Naive thymus-derived CD4-positive, alpha-beta T cell (primary cell): ENCODE measurements around the gene CDK5R2. TPM values are rescaled to one million over a fixed set of nuclear protein-coding genes. Genes with fewer than 3 reads are reported as not detected.
A peak's percentile ranks its signal among the peaks of the same experiment; 100 is the strongest.

Source experiments
- ATAC-seq: fragments of 150-1000 bp; cut with Tn5 transposase; 2 replicates; pipeline ENCODE4 v1.10.0; 2021; ENCODE audit warnings: mild to moderate bottlenecking, moderate library complexity
- CTCF ChIA-PET: fragments of 350-600 bp; sonication (Branson Sonifier 250); formaldehyde crosslinking; loops from one replicate; lab custom pipeline; 2021; ENCODE audit warnings: antibody characterized with exemption; lab: Charles Lee
- POLR2A ChIA-PET: fragments of 350-600 bp; sonication (Branson Sonifier 250); formaldehyde crosslinking; loops from one replicate; lab custom pipeline; 2021; ENCODE audit warnings: antibody characterized with exemption, inconsistent platforms; lab: Charles Lee
- DNase-seq, 9 donors: peaks; one replicate each; pipeline versions ENCODE4 v3.0.0 to v3.0.0-alpha.2; 2020 to 2022; ENCODE audit warnings: mixed read lengths in 1 of 9
- H3K27ac ChIP-seq: one replicate; pipeline ENCODE4 v1.7.0; 2013; ENCODE audit warnings: mild to moderate bottlenecking, low read depth, low read length, moderate library complexity
- H3K27me3 ChIP-seq, 2 donors: one replicate each; pipeline ENCODE4 v1.7.0; 2013; ENCODE audit warnings: low read length in 2 of 2, mild to moderate bottlenecking in 2 of 2, moderate library complexity in 2 of 2; ENCODE audit not compliant: control insufficient read depth in 2 of 2, insufficient read depth in 2 of 2
- H3K36me3 ChIP-seq, 3 experiments: 1 replicate in 2 of 3; 2 replicates in 1 of 3; pipeline ENCODE4 v1.7.0; 2013; ENCODE audit warnings: low read length in 3 of 3, mild to moderate bottlenecking in 3 of 3, moderate library complexity in 1 of 3; ENCODE audit not compliant: insufficient read depth in 3 of 3, control insufficient read depth in 2 of 3
- H3K4me1 ChIP-seq, 2 donors: one replicate each; pipeline ENCODE4 v1.7.0; 2013; ENCODE audit warnings: low read length in 2 of 2, mild to moderate bottlenecking in 2 of 2, moderate library complexity in 1 of 2; ENCODE audit not compliant: control insufficient read depth in 2 of 2, insufficient read depth in 2 of 2
- H3K4me3 ChIP-seq: 2 replicates; pipeline ENCODE4 v1.7.0; 2013; ENCODE audit warnings: mild to moderate bottlenecking, low read length
- H3K9me3 ChIP-seq, 3 experiments: 1 replicate in 2 of 3; 2 replicates in 1 of 3; pipeline ENCODE4 v1.7.0; 2013; ENCODE audit warnings: low read length in 3 of 3; ENCODE audit not compliant: control insufficient read depth in 2 of 3
- H3K27ac Mint-ChIP-seq, 9 donors: one replicate each; pipeline ENCODE4 v1.8.0; 2020 to 2022; ENCODE audit warnings: mixed read lengths in 9 of 9, mild to moderate bottlenecking in 8 of 9, moderate library complexity in 5 of 9, inconsistent platforms in 2 of 9
- H3K27me3 Mint-ChIP-seq, 5 donors: one replicate each; pipeline ENCODE4 v1.8.0; 2021 to 2022; ENCODE audit warnings: mixed read lengths in 5 of 5, mild to moderate bottlenecking in 1 of 5
- H3K36me3 Mint-ChIP-seq, 5 donors: one replicate each; pipeline ENCODE4 v1.8.0; 2020 to 2022; ENCODE audit warnings: mixed read lengths in 5 of 5, mild to moderate bottlenecking in 3 of 5, inconsistent platforms in 1 of 5
- H3K4me1 Mint-ChIP-seq, 7 donors: one replicate each; pipeline ENCODE4 v1.8.0; 2020 to 2022; ENCODE audit warnings: mixed read lengths in 7 of 7, mild to moderate bottlenecking in 3 of 7, inconsistent platforms in 1 of 7
- H3K4me3 Mint-ChIP-seq, 10 donors: one replicate each; pipeline ENCODE4 v1.8.0; 2020 to 2022; ENCODE audit warnings: mild to moderate bottlenecking in 10 of 10, mixed read lengths in 10 of 10, moderate library complexity in 6 of 10, inconsistent platforms in 2 of 10
- H3K9me3 Mint-ChIP-seq, 11 donors: one replicate each; pipeline ENCODE4 v1.8.0; 2020 to 2022; ENCODE audit warnings: mixed read lengths in 11 of 11, mild to moderate bottlenecking in 4 of 11, inconsistent platforms in 1 of 11, moderate library complexity in 1 of 11
- intact Hi-C, 2 donors: fragments of 100-400 bp; cut with micrococcal nuclease; formaldehyde crosslinking; loops; one replicate each; pipeline ENCODE4 v1.15.1; 2023
- polyA plus RNA-seq, 2 donors: library from polyadenylated mRNA; unstranded; fragments of 300-500 nt; fragmentation: Illumina TruSeq; gene quantifications; one replicate each; pipeline ENCODE4 v1.2.3, GENCODE V29; 2021
- total RNA-seq, 6 experiments: library from RNA in 5 of 6; stranded (reverse) in 5 of 6; gene quantifications; 1 replicate in 5 of 6; 2 replicates in 1 of 6; pipeline ENCODE4 v1.2.3 and lab custom pipeline; 2021 to 2026

Gene CDK5R2
- total and polyA plus RNA-seq, 7 experiments from 2014 or later = not detected

- peaks cover 13 to 23% of the 10 kb centered on the region in 2 donors for H3K4me1 ChIP-seq
- intact Hi-C loops = loop anchor here in 1 of 2 donors (2.0 to 5.0 kb wide), 4 partner anchors 15 to 104 kb away; no protein-coding TSS in a partner anchor
- Mint-ChIP-seq H3K27ac (peak overlapping the region in 1 of 9 donors; percentile 68), H3K27me3 (peaks cover 59 to 79% (median 66%) of the 10 kb centered on the region in 5 donors), H3K4me1 (peaks cover 14 to 43% (median 22%) of the 10 kb centered on the region in 7 donors), H3K36me3 (peaks cover 0 to 2% (median 0%) of the 10 kb centered on the region in 5 donors), H3K9me3 (peaks cover 0 to 1% (median 0%) of the 10 kb centered on the region in 11 donors), H3K4me3 (peak overlapping the region; percentile 55 to 94 (median 84))
- DNase-seq (no peak), ATAC-seq (peak; percentile 1)
- H3K9me3 ChIP-seq = no peaks in the 10 kb centered on the region
- H3K27ac ChIP-seq = no peak overlapping the region
- H3K4me3 ChIP-seq = peak overlapping the region; percentile 33
- ChIA-PET POLR2A (no interaction called here), CTCF (interaction anchor here (1.2 to 2.3 kb wide), 2 partner anchors 13 to 48 kb away, joined by 4 to 7 read pairs; no protein-coding TSS in a partner anchor)
- H3K36me3 ChIP-seq = no peaks in the 10 kb centered on the region
- peaks cover 17 to 41% of the 10 kb centered on the region in 2 donors for H3K27me3 ChIP-seq
Observed at GRCh38 chr2:218981390-218981880, 22.0 kb downstream of the CDK5R2 start.

- ATAC-seq (peak; percentile 28), DNase-seq (peak in 3 of 9 donors; percentile 27 to 33 (median 31))
- intact Hi-C loops = loop anchor here in 1 of 2 donors (2.0 to 5.0 kb wide), 4 partner anchors 15 to 105 kb away; no protein-coding TSS in a partner anchor
- ChIA-PET POLR2A (no interaction called here), CTCF (interaction anchor here (0.8 to 2.3 kb wide), 3 partner anchors 13 to 137 kb away, joined by 3 to 7 read pairs (median 4); no protein-coding TSS in a partner anchor)
- Histone ChIP-seq H3K36me3 (no peaks in the 10 kb centered on the region), H3K27me3 (peaks cover 19 to 47% of the 10 kb centered on the region in 2 donors), H3K4me1 (peaks cover 13 to 23% of the 10 kb centered on the region in 2 donors), H3K4me3 (peak overlapping the region; percentile 33), H3K9me3 (no peaks in the 10 kb centered on the region), H3K27ac (no peak overlapping the region)
- H3K27ac Mint-ChIP-seq = no peak overlapping the region
- H3K4me3 Mint-ChIP-seq = peak overlapping the region in 9 of 10 donors; percentile 38 to 94 (median 76)
- peaks cover 0 to 1% (median 0%) of the 10 kb centered on the region in 11 donors for H3K9me3 Mint-ChIP-seq
- peaks cover 0 to 2% (median 0%) of the 10 kb centered on the region in 5 donors for H3K36me3 Mint-ChIP-seq
- peaks cover 60 to 80% (median 66%) of the 10 kb centered on the region in 5 donors for H3K27me3 Mint-ChIP-seq
- H3K4me1 Mint-ChIP-seq = peaks cover 14 to 43% (median 22%) of the 10 kb centered on the region in 7 donors
Observed at GRCh38 chr2:218981881-218982585, 22.6 kb downstream of the CDK5R2 start.

DNA sequence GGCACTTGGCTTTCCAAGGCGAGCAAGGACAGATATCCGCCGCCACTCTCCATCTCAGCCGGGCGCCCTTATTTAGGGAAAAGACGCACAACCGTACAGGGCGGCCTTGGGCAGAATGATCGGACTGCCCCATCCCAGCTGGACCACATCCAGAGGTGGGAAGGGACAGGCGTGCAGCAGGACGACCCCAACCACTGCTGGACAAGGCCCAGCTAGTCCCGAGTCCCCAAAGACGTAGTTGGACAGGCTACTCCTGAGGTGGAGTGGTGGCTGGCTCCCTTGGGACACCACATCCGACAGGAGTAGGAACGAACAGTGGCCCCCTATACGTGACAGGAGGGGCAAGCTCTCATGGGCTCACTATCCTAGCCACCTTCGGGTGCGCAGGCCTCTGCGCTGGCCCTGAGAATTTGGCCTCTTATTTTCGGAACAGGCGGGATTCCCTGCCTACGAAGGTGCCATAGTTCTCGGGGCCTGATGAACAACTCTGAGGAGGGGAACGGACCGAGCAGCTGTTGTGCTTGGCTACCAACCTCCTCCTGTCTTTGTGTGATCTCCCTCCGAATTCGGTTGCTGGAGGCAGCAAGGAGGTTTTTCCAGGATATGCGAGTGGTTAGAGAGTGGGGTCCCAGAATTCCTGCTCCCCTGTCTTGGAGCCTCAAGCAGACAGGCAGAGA is 23.3 kb downstream of the CDK5R2 start:
- Mint-ChIP-seq H3K36me3 (peaks cover 0 to 2% (median 0%) of the 10 kb centered on the region in 5 donors), H3K4me3 (peak overlapping the region in 8 of 10 donors; percentile 39 to 94 (median 77)), H3K9me3 (peaks cover 0 to 1% (median 0%) of the 10 kb centered on the region in 11 donors), H3K27me3 (peaks cover 60 to 80% (median 65%) of the 10 kb centered on the region in 5 donors), H3K27ac (no peak overlapping the region), H3K4me1 (peaks cover 14 to 43% (median 22%) of the 10 kb centered on the region in 7 donors)
- no peak overlapping the region for H3K27ac ChIP-seq
- no peaks in the 10 kb centered on the region for H3K36me3 ChIP-seq
- DNase-seq (no peak), ATAC-seq (no peak)
- peaks cover 13 to 23% of the 10 kb centered on the region in 2 donors for H3K4me1 ChIP-seq
- ChIA-PET CTCF (interaction anchor here (0.8 kb wide), 1 partner anchor 137 kb away, joined by 3 read pairs; no protein-coding TSS in a partner anchor), POLR2A (no interaction called here)
- no peaks in the 10 kb centered on the region for H3K9me3 ChIP-seq
- H3K27me3 ChIP-seq = peaks cover 22 to 50% of the 10 kb centered on the region in 2 donors
- H3K4me3 ChIP-seq = no peak overlapping the region
- intact Hi-C loops = loop anchor here in 1 of 2 donors (5.0 kb wide), 2 partner anchors 75 to 105 kb away; no protein-coding TSS in a partner anchor

DNA sequence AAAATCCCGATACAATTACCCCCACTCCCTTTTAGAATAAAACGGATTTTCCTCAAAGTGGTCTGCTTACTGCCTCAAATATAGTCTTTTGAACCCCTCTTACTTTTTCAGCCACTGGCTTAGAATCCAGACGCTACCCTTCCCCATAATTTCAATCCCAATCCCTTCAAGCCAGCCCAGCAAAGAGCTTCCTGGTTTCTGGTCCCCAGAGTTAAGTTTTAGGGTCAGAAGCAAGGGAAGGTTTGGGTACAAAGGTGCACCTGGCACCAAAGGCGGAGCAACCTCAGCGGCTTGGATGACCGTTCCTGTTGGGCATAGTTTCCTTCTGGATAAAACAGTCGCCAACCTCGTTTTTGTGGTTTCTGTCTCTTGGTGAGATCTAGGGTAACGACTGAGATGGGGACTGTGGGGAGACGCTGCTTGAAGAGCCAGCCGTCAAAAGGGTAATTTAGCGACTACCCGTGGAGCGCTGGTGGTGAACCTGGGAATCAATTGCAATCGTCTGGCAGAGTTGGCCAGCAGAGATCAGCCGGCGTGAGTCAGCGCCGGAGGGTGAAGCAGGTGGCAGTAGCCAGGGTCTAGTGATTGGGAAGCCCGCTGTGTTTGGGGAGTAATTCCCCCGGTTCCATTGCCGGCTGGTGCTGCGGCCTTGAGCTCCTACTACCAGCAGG is 23.9 kb downstream of the CDK5R2 start:
- Mint-ChIP-seq H3K9me3 (peaks cover 0 to under 1% (median 0%) of the 10 kb centered on the region in 11 donors), H3K27me3 (peaks cover 61 to 82% (median 68%) of the 10 kb centered on the region in 5 donors), H3K36me3 (peaks cover 0 to 2% (median 0%) of the 10 kb centered on the region in 5 donors), H3K4me1 (peaks cover 14 to 43% (median 22%) of the 10 kb centered on the region in 7 donors), H3K4me3 (peak overlapping the region in 7 of 10 donors; percentile 16 to 60 (median 29)), H3K27ac (peak overlapping the region in 1 of 9 donors; percentile 64)
- no peak overlapping the region for H3K27ac ChIP-seq
- intact Hi-C loops = loop anchor here in 1 of 2 donors (5.0 kb wide), 2 partner anchors 74 to 106 kb away; no protein-coding TSS in a partner anchor
- no peaks in the 10 kb centered on the region for H3K36me3 ChIP-seq
- H3K27me3 ChIP-seq = peaks cover 22 to 50% of the 10 kb centered on the region in 2 donors
- DNase-seq = peak in 1 of 9 donors; percentile 4
- peaks cover 13 to 23% of the 10 kb centered on the region in 2 donors for H3K4me1 ChIP-seq
- POLR2A ChIA-PET = no interaction called here
- CTCF ChIA-PET = interaction anchor here (0.8 kb wide), 1 partner anchor 44 kb away, joined by 5 read pairs; no protein-coding TSS in a partner anchor
- no peak for ATAC-seq
- no peak overlapping the region for H3K4me3 ChIP-seq
- H3K9me3 ChIP-seq = no peaks in the 10 kb centered on the region

GRCh38 chr2:218983934-218984238 is 24.4 kb downstream of the CDK5R2 start:
- peaks cover 13 to 23% of the 10 kb centered on the region in 2 donors for H3K4me1 ChIP-seq
- H3K4me3 ChIP-seq = no peak overlapping the region
- DNase-seq (no peak), ATAC-seq (no peak)
- H3K36me3 ChIP-seq = no peaks in the 10 kb centered on the region
- CTCF ChIA-PET = interaction anchor here (0.8 kb wide), 1 partner anchor 44 kb away, joined by 5 read pairs; no protein-coding TSS in a partner anchor
- Mint-ChIP-seq H3K36me3 (peaks cover 0 to 2% (median 0%) of the 10 kb centered on the region in 5 donors), H3K9me3 (no peaks in the 10 kb centered on the region), H3K4me3 (peak overlapping the region in 2 of 10 donors; percentile 54 to 57), H3K4me1 (peaks cover 14 to 43% (median 22%) of the 10 kb centered on the region in 7 donors), H3K27me3 (peaks cover 64 to 83% (median 69%) of the 10 kb centered on the region in 5 donors), H3K27ac (peak overlapping the region in 1 of 9 donors; percentile 33)
- H3K27me3 ChIP-seq = peaks cover 22 to 50% of the 10 kb centered on the region in 2 donors
- intact Hi-C loops = loop anchor here in 1 of 2 donors (5.0 kb wide), 2 partner anchors 73 to 107 kb away; no protein-coding TSS in a partner anchor
- no peak overlapping the region for H3K27ac ChIP-seq
- no peaks in the 10 kb centered on the region for H3K9me3 ChIP-seq
- POLR2A ChIA-PET = no interaction called here
